Astrocyte of the spinal cord (primary cell): ENCODE measurements around the gene SLC35F6.

ENCODE experiments used
- DNase-seq: peaks from one replicate; pipeline ENCODE4 v3.0.0; 2011; ENCODE audit warnings: low read depth, low spot score
- H3K4me3 ChIP-seq: 2 replicates; pipeline ENCODE4 v1.5.1; 2011; ENCODE audit warnings: low read depth, mild to moderate bottlenecking, low read length, moderate library complexity
- CTCF ChIP-seq: IDR thresholded peaks from 2 replicates; pipeline ENCODE4 v1.5.1; 2012; ENCODE audit warnings: low read depth, mild to moderate bottlenecking, low read length, inconsistent platforms
- in situ Hi-C: cut with HindIII; loops from 2 replicates; pipeline ENCODE4 v1.10.0; 2017; ENCODE audit warnings: low sequenced_read_pairs

Gene SLC35F6

GRCh38 chr2:26764906-26765305 is 822 bp downstream of the SLC35F6 start:
- DNase-seq = no peak
- no peak for TF ChIP-seq CTCF
- in situ Hi-C loops = no loop called here
- peak overlapping the region; percentile 94 for H3K4me3 ChIP-seq

GRCh38 chr2:26765475-26766200 is 1.6 kb downstream of the SLC35F6 start:
- no peak for TF ChIP-seq CTCF
- in situ Hi-C loops = no loop called here
- peak overlapping the region; percentile 94 for H3K4me3 ChIP-seq
- DNase-seq = no peak

GRCh38 chr2:26767129-26767528 is 3.0 kb downstream of the SLC35F6 start:
- H3K4me3 ChIP-seq = no peak overlapping the region
- DNase-seq = no peak
- in situ Hi-C loops = no loop called here
- no peak for TF ChIP-seq CTCF

- in situ Hi-C loops = no loop called here
- TF ChIP-seq CTCF = no peak
- H3K4me3 ChIP-seq = no peak overlapping the region
- no peak for DNase-seq
Measured at GRCh38 chr2:26767894-26768487, 3.9 kb downstream of the SLC35F6 start.

GRCh38 chr2:26768759-26769088 is 4.6 kb downstream of the SLC35F6 start:
- in situ Hi-C loops = no loop called here
- H3K4me3 ChIP-seq = no peak overlapping the region
- no peak for TF ChIP-seq CTCF
- DNase-seq = no peak

- in situ Hi-C loops = no loop called here
- DNase-seq = peak; percentile 27
- H3K4me3 ChIP-seq = no peak overlapping the region
- no peak for TF ChIP-seq CTCF
Measured at GRCh38 chr2:26769089-26769761, 5.1 kb downstream of the SLC35F6 start.
